Measurements from ENCODE around the gene HSPA2.
A peak's percentile ranks its signal among the peaks of the same experiment; 100 is the strongest.

The HSPA2 gene

GRCh38 chr14:64540208-64541202 is at the start of gene HSPA2:
TSS of gene HSPA2 (plus strand) at chr14:64540741. CDS start at chr14:64540850, 109 bp downstream.
- DNase-seq (ENCODE audit: low read depth in 2 of 2): peak; percentile 85 to 91

DNA sequence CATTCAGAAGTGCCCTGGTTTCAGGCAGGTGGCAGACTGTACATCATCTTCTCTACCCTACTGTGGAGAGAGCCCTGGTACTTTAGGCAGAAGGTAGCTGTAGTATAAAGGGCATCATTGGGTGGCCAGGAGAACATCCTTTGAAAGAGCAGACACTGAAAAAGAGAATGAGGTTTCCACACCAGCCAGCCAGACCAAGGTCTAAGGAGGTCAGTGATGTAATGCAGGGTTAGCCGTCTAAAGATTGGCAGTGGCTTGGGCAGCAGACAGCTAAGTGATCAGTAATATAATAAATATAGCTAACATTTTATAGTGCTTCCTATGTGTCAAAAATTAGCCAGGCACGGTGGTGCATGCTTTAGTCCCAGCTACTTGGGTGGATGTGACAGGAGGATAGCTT is 48.9 kb upstream of the HSPA2 start:
- DNase-seq (ENCODE audit: low read depth in 2 of 2): no peak

GRCh38 chr14:64493455-64493854 is 47.1 kb upstream of the HSPA2 start:
- no peak for DNase-seq (ENCODE audit: low read depth in 2 of 2)

DNA sequence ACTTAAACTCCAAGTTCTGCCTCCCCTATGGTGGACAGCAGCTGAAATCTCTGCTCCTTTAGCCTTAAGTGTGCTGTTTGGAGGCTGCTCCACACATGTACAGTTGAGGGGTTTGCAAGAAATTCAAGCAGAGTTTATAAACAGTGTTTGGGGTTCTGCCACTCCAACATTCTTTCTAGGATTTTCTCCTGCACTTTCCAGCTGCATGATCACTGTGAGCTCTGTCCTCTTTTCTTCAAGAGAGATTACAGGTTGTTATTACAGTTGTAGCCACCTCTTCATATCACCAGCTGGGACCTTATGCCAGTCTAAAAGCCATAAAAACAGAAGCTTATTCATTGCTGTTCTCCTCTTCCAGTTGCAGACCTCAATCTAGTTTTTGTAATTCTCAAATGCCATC is 45.3 kb upstream of the HSPA2 start:
- DNase-seq (ENCODE audit: low read depth in 2 of 2): no peak

DNA sequence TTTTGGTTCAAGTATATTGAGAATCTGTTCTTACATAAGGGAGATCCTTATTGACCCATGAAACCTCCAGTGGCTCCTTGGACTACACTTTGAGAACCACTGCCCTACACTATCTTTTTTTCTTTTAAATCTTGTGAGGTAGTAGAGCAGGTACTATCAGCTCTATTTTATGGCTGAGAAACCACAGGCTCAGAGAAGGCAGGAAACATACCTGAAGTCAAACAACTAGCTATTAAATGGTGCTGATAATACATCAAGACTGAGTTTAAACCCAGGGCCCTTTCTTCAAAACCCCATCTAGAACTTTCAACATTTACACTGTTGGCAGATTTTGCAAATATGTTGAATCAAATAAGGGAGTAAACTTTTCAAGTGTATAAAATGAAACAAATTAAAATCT is 43.8 kb upstream of the HSPA2 start:
- no peak for DNase-seq (ENCODE audit: low read depth in 2 of 2)

- no peak for DNase-seq (ENCODE audit: low read depth in 2 of 2)
Measured at GRCh38 chr14:64500088-64500487, 40.5 kb upstream of the HSPA2 start.

GRCh38 chr14:64501411-64502171 is 39.0 kb upstream of the HSPA2 start:
- no peak for DNase-seq (ENCODE audit: low read depth in 2 of 2)

DNA sequence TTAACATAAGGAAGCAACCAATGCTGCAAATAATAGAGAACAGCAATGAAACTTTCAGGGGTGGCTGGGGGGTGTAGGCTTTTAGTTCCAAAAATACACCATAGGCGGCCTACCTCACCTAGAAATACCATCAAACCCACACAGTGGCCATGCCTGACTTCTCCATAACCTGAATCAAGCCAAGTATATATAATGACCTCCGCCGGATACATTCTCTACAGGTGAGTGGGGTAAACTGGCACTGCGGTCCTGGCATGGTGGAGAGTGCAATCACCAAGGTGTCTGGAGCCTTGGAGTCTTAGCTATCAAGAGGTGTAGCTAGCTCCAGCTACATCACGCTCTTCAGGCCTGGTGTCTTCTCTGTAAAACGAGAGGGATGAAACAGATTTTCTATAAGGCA is 38.1 kb upstream of the HSPA2 start:
- no peak for DNase-seq (ENCODE audit: low read depth in 2 of 2)

GRCh38 chr14:64502887-64503433 is 37.6 kb upstream of the HSPA2 start:
- DNase-seq (ENCODE audit: low read depth in 2 of 2): no peak

DNA sequence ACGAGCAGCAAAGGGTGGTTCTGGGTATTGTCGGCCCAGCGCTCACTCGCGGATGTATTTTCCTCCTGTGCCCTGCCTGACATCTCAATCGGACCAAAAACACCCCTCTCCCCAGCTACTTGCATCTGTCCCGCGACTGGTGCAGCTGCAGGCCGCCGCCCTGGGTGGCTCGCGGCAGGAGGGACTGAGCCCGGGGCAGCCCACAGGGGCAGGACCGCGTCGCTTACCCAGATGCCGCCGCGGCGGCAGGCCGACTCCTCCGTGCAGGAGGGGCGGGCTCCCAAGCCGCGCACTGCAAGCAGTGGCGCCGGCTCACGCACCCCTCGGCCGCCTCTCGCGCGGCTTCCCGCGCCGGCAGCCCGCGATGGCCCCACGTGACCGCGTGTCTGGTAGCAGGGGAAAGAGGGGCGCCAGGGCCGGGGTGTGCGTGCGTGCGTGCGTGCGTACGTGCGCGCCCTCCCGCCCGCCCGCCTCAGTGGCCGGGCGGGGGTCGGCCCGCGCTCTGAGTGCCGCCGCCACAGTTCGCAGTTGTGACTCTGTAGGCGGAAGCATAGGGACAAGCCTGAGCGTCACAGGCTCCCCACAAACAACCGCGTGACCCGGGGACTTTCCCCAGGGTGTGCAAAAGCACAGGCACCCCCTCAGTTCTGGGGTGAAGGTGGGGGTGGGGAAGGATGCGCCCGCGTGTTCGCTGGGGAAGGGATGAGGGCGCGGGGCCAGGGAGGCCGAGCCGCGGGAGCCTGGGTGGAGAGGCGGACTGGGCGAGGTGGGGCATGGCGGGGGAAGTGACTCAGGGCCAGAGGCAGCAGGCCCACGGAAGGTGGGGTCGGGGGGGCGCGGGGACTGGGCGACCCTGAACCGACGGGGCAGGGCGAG is 36.9 kb upstream of the HSPA2 start, which contains the start of gene ZBTB25:
TSS of gene ZBTB25 (minus strand) at position 405 of the 876 bp plus-strand sequence. CDS start 13,305 bp downstream, outside the sequence.
- peak; percentile 96 for DNase-seq (ENCODE audit: low read depth in 2 of 2)

- peak; percentile 83 to 90 for DNase-seq (ENCODE audit: low read depth in 2 of 2)
Measured at GRCh38 chr14:64504310-64504896, 36.1 kb upstream of the HSPA2 start, which contains the start of gene ZBTB1. TSS of gene ZBTB1 (plus strand) at chr14:64504770. CDS start at chr14:64521505, 16,735 bp downstream.

DNA sequence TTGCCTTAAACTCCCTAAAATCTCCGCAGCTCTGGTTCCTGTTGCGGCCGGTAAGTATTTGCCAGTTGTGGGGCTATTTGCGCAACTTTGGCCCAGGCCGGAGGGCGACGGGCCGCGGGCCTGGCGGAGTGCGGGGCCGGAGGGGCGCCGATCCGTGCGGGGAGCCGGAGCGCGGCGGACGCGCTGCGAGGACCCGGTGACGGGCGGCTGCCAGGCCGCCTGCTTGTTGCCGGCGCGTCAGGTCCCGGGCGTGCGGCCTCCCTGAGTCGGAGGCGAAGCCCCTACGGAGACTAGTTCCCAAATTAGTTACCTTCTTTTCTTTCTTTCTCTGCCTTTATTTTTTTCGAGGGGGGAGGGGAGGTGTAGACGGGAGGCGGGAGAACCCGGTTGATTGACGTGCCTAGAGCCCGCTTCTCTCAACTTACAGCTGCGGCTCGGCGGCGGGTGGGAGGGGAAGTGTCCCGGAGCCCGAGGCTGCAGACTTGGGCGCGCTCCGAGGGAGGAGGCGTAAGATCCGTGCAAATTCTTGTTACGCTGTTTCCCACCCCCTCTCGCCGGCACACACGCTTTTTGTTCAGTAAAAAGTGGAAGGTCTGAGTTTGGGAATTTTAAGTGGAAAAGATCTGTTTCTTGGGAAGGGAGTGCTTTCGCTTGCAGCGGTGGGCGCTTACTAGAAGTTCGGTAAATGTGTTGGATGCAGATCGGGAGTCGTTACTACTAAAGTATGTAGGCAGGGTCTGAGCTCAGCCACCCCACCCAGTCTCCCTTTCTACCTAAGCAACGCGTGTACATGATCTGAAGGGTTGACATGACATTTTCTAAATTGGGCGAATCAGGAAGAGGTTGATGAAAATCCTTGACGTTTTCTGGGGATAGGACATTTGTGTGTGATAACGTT is 35.4 kb upstream of the HSPA2 start:
- peak; percentile 77 to 82 for DNase-seq (ENCODE audit: low read depth in 2 of 2)

DNA sequence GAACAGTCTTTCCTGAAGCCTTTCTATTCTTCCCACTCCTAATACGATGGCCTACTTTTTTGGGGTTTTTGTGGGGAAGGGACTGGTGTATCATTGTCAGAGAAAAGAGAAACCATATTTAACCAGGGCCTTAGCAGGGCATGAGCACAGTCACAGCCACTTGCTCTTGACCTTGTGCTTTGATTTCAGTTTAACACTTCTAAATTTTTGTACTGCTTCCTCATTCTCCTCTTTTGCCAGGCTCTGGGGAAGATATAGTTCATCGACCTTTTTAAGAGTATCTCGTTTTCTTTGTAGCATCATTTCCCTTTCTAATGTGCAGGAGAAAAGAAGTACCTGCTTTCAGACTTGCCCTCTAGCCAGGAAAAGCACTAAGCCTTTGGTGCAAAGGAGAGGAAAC is 33.8 kb upstream of the HSPA2 start:
- DNase-seq (ENCODE audit: low read depth in 2 of 2): no peak

DNA sequence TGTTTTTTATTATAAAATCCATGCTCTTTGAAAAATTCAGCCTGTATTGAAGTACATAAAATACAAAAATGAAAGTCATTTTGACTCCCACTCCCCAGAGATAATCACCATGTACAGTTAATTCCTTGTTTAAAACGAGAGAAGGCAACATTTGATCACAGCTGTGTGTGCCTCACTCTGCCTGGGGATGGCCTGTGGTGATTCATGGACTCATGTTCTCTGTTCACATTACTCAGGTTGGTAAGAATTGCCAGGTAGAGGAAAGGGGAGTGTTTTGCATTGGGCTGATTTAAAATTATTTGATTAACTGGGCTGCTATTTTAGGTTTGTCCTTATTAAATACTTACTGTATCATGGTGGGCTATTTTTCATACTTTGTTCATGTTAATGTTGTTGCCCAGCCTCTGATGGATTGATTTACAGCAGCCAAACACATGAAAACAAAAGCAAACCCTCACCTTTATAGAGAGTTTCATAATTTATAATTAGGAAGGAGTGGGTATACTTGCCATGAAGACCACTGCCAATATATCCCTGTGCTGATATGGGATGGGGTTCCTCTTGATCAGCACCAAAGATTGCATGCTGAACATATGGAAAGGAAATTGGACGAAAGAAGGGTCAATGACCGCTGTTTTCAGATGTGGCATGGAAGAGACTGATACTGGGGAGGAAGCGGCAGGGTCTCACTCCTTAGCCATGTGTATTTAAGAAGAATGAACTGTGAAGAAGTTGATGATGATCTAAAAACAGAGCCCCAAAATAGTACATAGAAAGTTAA is 33.0 kb upstream of the HSPA2 start:
- DNase-seq (ENCODE audit: low read depth in 2 of 2): peak in 1 of 2 donors; percentile 27

DNA sequence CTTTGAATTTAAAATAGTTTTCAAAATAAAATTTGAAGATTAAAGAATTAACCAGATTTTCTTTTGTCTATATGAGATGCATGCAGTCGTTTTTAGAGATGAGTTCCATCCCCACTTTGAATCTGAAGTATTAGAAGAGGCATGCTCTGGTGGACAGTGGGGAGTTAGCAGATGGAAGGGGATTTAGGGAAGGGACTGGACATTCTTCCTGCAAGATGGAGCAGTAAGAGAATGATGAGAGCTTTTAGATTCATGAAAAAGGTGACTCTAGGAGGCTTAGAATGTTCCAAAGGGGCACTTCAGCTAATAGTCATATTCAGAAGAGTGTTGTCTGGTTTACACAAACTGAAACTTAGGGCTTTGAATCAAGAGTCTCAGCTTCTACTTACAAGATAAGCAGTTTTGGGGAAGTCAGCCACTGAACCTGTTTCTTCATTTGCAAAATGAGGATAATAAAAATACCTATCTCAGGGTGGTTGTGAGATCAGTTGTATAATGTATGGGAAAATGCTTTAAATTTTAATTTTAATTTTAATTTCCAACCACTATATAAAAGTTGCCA is 32.2 kb upstream of the HSPA2 start:
- no peak for DNase-seq (ENCODE audit: low read depth in 2 of 2)

DNA sequence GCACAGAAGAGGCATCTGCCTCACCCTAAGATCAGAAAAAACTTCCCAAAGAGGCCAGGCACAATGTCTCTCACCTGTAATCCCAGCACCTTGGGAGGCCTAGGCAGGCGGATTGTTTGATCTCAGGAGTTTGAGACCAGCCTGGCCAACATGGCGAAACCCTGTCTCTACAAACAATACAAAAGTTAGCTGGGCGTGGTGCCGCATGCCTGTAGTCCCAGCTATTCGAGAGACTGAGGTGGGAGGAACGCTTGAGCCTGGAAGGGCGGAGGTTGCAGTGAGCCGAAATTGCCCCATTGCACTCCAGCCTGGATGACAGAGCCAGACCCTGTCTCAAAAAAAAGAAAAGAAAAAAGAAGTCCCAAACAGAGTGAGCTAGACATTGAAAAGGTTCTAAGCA is 31.5 kb upstream of the HSPA2 start:
- no peak for DNase-seq (ENCODE audit: low read depth in 2 of 2)

DNA sequence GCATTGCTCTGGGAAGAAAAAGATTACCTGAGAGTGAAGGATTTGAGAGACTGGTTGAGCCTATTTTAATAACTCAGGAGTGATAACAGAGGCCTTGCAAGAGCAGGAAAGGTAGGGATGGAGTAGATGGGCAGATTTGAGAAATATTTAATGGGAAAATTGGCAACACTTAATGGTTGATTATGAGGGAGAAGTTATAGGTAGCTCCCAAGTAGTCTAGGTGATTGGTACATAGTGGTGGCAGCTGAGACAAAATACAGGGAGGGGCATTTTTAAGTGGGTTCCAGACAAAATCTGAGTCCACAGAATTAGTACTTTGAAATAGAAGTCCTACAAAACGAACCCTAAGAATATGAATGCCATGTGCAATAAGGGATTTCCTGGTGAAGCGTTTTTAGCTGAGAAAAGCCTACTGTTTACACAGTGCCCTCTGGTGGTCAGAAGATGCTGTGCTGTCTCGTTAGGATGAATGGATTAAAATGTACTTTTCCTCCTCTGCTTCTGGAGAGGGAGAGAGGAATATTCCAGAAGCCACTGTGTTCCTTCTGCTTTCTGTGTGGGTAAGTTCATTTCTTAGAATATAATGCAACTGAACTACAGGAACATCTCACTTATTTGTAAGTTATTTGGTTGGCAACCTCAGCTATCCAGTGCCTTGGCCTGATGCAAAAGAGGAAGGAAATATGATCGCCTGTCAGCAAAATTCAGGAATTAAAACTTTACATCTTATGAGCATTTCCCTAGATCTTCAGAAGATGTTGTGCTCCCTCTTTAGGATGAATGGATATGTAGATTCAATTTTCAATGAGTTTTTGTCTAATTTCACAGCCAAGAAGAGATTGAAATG is 29.5 kb upstream of the HSPA2 start:
- DNase-seq (ENCODE audit: low read depth in 2 of 2): peak; percentile 39 to 64

DNA sequence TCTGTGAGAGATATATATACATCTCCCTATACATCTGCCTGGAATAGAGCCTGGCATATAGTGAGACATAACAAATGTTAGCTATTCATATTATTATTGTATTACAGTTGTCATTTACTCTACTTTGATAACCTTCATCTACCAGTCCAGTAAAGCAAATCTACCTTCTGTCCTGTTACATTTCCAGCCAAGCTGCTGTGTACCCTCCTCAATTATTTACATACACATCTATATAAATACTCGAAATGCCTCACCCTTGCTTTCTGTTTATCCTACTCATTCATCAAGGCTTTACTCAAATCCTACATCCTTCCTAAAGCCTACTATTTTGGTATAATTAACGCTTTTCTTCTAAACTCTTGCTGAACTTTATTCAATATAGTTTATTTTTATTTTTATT is 27.3 kb upstream of the HSPA2 start:
- DNase-seq (ENCODE audit: low read depth in 2 of 2): no peak

Measured in stimulated activated CD8-positive, alpha-beta memory T cell treated with anti-CD3 and anti-CD28 coated beads, Interleukin-7, amount 100 ng/mL, for 4 hours (primary cell).